Stimulated activated naive CD4-positive, alpha-beta T cell treated with Interleukin-2 at 50 U/mL for 16 hours (primary cell): Measurements from ENCODE around the gene ENOX1.
"Not testable (repeated sequence)": the region's sequence is repeated elsewhere in the genome, so short reads cannot be mapped to it uniquely, and the experiment has no call there.

Experiments
- DNase-seq: peaks from one replicate; lab custom pipeline; 2025; lab: John Stamatoyannopoulos, UW

Gene ENOX1

DNA sequence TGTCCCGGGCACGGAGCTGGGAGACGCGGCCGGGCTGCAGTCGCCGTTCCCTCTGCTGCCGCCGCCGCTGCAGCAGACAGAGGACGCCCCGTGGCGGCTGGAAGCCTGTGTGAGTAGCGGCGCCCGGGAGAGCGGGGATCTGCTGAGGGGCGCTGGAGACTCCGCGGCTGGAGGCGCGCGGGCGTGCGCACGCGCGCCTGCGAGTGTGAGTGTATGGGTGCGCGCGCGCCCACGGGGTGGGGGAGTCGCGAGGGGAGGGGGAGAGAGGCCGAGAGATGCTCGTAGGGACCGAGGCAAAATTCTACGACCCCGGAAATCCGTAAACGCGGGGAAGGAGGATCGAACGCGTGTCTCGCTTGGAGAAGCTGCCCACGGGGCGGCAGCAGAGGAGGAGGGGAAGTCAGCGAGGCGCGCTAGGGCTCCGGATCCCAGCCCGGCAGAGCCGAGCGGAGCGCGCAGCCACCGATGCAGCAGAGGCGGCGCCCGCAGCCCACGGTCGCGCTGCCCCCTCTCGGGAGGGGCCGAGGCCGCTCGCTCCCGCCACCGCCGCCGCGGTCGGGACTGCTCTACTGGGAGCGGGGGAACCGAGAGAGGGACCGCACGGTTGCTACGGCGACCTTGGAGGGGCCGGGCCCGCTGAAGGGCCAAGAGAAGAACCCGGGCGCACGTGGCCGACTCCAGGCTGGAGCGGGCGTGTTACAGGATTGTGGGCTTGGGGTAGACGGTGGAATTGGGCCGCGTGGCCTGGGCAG lies at the start of gene ENOX1:
TSS of gene ENOX1 (minus strand) at position 207 of the 752 bp plus-strand sequence.
- DNase-seq, result no peak

DNA sequence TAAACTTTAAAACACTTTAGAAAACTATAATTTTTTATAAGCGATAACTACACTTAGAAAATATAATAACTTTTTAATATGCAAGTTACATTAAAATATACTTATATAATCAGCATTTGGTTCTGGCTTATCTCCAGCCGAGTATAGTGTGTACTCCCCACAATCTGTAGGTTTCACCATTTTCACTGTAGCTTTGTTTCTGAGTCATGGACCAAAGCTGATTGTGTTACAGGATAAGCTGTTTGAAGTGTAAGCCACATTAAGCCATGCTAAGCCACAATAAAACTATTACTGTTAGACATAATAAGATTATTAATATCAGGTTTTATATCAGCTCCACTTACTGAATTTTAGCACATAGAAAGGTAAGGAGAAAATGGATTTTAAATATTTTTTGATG lies 48.9 kb upstream of the ENOX1 start:
- DNase-seq, result no peak

DNA sequence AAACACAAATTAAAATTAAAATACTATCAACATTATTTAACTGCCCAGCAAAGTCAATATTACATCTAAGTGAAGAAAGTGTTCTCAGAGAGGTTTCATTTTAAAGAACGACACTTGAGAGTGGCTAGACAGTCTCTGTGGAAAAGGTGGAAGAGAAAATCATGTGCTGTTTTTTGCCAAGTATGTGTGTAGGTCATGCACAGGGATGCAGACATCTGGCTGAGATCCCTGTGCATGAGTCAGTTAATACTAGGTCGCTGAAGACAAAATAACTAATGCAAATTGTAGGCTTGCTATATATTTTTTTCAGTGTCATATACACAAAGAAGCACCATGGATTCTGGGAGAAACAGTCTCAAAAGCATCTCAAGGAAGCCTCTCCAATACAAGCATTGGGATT lies 44.3 kb upstream of the ENOX1 start:
- DNase-seq, result no peak

DNA sequence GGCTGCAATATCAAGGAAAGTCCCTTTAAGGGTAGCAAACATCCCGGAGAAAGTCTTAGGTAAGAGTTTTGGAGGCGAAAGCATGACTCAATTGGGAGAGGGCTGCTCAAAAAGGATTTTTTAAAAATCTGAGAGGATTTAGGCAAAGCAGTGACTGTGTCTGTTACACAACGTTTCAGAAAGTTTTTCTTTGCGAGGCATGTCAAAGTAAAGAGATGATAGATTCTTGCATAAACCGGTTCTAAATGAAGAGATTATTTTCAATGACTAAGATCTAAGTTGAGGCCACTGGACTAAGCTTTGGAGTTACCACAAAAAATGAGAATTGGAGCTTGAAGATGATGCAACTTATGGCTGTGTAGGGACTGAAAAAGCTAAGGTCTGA lies 43.7 kb upstream of the ENOX1 start:
- no peak for DNase-seq

DNA sequence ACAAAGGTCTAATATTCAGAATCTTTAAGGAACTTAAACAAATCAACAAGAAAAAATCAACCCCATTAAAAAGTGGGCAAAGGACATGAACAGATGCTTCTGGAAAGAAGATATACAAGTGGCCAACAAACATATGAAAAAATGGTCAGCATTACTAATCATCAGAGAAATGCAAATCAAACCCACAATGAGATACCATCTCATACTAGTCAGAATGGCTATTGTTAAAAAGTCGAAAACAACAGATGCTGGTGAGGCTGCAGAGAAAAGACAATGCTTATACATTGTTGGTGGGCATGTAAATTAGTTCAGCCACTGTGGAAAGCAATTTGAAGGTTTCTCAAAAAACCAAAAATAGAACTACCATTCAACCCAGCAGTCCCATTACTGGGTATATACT lies 37.9 kb upstream of the ENOX1 start:
- not testable (repeated sequence) for DNase-seq

DNA sequence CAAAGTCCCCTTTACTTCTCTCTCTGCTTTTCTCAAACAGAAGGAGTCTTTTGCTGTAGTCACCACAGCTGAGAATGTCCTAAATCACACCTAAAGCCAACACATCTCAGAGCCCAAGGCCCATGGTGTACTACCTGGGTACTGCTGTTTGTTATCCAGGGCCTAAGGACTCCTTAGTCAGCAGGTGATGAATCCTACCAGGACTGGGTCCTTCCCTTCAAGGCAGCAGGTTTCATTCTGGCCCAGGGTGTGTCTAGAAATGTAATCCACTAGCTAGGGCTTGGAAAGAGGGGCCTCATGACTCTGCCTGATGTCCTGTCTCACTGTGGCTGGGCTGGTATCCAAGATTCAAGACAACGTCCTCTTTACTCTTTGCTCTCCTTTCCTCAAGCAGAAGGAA lies 36.2 kb upstream of the ENOX1 start:
- no peak for DNase-seq

DNA sequence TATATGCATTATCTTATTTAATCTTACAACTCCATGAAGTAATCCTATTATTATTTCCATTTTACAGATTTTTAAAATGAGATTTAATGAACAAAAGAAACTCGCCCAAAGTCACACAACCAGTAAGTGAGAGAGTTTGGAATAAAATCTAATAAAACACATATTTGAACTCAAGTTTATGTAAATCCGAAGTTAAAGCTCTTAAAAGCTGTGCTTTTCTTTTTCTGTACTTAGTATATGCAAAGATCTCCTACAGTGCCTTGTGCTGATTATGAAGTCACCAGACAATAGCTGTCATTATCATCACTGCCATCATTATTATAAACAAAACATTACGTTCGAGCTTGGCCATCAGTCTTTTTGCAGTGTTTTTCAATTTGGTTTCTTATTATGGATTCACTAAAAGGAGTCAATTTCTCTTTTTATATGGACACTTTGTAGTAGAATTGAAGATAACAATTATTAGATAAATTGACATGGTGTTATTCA lies 29.7 kb upstream of the ENOX1 start:
- DNase-seq, result no peak

DNA sequence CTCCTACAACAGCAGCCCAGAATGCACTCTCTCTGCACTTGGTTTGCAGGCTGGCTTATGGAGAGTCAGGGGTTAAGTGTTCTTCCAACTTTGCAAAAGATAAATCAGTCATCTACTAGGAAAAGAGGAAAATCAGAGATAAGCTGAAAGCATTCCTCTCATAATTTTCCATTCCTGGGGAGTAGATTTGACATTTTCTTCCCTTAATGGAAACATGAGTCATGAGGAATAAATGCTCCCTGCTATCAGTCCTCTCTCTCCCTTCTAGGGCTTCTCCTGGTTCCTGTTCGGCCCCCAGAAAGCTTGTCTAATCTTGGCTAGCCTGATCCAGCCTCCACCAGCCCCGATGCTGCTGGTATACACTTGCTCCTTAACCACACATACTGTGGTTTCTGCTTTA lies 28.4 kb upstream of the ENOX1 start:
- no peak for DNase-seq

DNA sequence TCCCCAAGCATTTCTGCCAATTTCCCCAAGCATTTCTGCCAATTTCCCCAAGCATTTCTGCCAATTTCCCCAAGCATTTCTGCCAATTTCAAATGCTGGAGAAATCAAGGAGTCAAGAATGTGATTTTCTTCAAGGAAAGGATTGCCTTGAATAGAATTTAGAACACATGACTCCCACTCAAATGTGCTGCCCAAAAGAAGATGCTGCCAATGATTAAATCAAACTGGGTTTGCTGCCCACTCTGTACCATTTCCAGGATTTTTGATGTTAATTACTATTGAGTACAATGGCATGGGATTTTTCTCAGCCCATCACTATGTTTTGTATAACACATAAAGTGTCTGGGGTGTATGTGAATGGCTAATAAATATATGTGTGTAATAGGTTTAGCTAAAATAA lies 21.9 kb upstream of the ENOX1 start:
- no peak for DNase-seq

DNA sequence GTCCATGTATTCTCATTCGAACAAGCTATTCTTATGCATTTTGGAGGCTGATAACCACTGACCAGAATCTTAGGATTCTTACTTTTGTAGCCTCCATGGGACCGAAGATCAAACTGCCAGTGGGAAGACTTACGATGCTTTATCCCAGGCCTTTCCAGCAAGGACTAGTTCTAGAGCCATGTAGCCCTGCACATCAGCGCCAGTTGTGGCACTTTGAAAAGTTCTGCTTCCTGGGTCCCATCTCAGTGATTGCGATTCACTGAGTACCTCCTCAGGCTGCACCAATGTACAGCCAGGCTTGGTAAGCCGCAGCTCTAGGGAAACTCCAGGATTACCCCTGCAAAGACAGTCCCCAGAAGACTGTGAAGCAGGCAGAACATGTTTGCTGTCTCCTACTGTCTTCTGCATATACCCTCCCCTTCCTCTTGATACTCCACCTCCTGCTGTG lies 18.9 kb upstream of the ENOX1 start:
- no peak for DNase-seq

DNA sequence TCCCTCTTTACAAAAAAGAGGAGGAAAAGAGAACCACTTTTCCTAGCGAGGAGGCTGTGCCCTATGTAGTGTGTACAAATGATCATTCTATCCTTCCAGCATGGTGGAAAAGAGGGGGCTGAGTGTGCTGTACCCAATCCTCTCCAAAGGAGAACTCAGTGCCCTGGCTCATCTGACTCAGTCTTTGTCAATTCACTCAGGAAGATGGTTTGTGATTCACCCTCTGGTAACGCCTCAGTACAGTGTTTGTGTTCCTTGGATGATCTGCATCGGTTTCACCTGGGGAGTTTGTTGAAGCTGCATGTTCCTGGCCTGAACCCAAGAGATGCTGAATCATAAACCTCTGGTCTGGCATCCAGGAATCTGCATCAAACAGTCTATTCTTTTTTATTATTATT lies 18.3 kb upstream of the ENOX1 start:
- no peak for DNase-seq

DNA sequence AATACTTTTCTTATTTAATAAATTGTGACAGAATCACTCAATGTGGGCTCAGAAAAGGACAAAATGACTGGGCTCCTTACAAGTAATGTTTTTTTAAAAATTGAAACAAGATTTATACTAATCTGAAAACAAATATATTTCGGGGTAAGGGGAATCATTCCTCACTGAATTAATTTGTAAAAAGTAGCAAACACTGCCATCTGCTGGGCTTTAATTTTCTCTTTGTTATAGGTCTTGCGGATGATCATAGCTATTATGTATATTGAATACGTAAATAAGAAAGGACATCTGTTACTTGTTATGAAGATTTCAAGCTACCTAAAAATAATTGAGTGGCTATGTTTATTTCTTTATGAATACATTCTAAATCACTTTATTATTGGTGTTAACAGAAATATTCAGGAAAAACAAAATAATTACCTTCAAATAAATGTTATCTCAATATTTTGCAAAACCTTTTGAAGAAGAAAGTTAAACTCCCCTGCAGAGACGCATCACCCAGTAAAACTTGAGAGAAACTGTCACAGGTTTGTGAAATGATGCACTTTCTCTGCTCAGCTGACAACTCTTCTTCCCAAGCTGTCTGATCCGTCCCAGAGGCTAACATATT lies 17.8 kb upstream of the ENOX1 start:
- no peak for DNase-seq

DNA sequence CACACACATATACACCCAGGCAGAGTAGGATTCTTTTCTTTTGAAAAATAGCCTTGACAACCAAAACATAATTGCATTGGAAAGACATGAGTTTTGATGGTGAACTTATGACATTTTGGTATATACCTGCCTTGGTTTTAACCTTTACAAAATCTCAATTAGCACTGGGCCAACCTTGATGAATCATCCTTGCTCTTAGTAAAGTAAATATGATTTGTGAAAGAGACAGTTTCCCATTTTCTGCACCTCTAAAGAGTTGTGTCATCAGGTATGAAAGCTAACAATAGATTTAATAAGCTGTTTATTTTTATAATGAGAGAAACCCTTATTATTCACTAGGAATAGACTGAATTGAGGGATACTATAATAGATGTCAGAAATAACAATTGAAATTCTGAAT lies 15.7 kb upstream of the ENOX1 start:
- no peak for DNase-seq

DNA sequence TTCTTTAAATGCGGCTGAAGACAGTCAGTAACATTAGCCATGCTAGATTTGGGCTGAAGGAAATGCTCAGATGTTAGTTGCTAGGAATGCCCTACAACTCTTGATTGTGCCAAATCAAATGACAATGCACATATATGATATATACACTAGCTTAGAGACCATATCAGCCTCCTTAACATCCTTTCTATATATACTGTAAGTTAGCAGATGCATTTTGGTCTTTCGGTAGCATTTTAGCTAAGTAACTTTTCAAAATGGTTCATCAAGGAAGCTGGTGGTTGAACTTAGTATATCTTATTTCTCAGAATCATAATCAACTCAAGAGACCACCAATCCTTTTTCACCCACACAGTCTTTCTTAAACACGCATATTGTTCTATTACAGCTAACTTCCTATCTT lies 14.1 kb upstream of the ENOX1 start:
- DNase-seq, result no peak

DNA sequence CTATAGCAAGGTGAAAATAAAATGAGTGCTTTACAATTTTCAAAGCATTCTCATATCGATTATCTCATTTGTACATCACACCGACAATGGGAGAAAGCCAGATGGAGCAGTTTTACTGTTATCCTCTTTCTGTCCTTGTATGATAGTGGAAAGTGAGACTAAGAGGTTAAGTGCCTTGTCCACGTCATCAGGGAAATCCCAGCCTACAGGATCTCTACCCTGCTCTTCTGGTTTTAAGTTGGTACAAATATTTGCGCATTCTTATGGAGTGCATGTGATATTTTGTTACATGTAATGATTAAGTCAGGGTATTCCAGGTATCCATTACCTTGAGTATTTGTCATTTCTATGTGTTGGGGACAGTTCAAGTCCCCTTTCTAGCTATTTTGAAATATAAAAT lies 12.4 kb upstream of the ENOX1 start:
- DNase-seq, result no peak

DNA sequence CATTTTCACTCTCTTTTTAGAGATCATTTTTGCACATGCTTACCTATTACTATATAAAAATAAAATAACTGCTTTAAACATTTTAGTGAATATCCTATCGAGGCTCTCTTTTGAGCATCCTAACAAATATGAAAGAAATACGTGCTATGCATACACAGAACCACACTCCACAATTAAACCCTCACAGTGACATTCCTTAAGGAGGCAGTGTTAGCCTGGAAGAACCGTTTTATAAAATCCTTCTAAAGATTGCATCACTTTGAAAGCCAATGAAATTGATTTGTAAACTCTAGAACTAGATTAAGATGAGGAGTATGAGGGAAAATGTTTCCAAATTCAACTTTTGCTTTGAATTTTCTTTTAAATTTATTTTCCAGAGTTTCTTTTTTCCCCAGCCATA lies 11.1 kb upstream of the ENOX1 start:
- no peak for DNase-seq

DNA sequence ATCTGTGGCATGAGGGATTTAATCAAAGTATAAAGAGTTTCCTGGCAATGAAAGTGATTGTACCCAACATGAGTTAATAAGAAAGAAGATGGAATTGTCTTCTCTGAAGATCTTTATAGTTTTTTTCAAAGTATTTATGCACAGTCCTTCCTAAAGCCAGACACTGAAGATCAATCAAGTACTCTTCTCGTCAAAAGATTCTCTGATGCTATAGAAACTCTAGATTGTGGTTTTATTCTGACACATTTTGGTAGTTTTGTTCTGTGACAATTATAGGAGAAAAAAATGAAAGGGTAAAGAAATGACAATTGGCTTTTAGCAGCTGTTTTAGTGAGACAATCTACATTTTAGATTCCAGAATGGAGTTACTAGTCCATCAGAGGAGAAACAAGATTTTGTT lies 10.4 kb upstream of the ENOX1 start:
- DNase-seq, result no peak

DNA sequence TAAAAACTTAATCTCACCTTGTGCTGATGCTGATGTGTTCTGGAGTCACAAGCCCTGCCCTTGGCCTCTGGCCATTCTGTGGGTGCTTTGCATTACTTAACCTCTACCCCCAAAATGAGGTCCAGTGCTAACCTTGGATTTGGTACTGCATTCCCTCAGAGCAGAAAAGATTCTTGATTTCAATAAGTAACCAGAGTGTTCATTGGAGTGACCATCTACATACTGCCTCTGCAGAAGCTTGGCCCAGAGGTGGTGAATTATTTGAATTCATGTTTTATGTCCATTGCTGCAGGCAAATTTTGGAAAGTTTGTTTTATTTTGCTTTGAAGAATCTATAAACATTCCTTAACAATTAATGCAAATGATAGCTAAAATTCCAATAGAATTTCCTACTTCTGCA lies 7.6 kb upstream of the ENOX1 start:
- DNase-seq, result no peak

DNA sequence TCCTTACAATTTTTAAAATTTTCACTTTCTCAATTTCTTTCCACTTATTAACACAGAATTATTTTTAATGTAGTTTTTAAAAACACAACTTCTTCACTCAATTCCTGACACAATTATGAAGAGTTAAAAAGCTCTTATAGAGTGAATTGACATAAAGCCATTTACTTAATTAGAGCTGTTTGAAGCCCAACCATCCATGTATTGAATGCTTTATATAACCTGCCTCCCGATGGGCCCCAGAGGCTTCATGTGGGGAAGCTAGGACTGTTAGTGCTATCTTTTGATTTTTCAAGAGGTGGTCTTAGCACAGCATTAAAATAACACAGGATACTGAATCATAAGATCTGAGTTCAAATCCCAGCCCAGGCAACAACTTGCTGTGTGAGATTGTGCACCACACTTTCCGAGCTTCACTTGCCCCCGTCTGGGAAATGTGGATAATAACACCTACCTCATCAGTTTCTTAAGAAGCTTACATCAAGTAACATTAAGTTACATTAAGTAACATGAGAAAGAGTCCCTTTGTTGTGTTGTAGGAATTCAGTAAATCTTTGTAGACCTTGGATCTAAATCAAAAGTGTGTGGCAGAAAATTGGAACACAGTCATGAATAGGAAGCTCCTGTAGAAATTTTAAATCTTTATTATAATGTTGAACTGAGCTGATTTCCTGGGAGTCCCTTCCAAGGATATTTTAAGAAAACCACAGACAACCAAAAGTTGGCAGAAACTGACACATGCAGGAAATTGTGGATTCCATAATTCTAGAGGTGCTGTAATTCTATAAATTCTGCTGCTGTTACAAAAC lies 5.5 kb upstream of the ENOX1 start:
- DNase-seq, result no peak

DNA sequence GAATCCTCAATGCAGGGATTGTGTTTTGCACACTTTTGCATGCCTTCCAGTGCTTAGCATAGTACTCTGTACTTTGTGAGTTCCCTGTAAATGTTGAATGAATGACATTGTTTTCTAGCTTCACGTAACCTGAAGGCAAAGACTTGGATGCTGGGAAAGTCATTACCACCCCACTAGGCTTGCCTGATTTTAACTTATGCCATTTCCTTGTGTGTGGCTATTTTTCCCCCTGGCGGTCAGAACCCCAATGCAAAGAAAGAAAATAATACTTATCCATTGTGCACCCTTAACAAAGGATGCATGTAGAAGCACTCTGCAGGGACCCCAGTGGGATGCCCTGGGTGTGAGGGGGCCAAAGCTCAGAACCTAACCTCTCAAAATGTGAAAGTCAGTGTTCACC lies 1.2 kb upstream of the ENOX1 start:
- no peak for DNase-seq

DNA sequence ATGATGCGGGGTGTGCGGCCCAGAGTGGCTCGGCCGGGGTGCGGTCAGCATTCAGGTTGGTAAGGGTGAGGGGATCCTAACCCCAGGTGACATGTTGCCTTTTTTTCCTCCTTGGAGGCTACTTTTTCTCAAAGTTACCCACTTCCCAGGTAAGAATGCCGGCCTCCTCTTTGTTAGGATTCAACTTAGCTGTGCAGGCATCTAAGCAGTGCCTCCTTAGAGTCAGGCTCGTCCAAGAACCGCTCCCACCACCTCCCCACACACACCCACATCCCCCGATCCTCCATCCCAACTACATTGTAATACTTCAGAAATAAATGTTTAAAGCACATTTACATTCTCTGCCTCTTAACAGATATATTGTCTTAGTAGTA lies 733 bp upstream of the ENOX1 start:
- DNase-seq, result no peak

DNA sequence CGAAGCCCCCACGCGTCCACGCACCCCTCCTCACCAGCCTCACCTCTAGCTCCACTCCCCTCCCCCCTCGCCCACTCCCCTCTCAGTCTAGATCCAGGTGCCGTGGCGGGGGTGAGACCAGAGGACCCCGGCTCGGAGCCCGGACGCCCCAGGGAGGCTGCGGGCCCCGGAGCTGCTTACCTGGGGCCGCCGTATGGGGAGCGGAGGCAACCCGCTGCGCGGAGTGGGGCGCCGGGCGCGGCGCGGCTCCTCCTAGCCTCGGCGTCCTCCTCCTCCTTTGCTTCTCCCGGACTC lies 353 bp downstream of the ENOX1 start:
- no peak for DNase-seq
